DOHH2 (cell line): ENCODE measurements around the gene PTPRH.

Experiments
- EZH2phosphoT487 ChIP-seq: fragments of 200-600 bp; sonication (generic); IDR thresholded peaks from 2 replicates; pipeline ENCODE4 v1.6.1; 2017; ENCODE audit warnings: borderline replicate concordance, mild to moderate bottlenecking, antibody characterized with exemption, low read length, moderate library complexity, mixed read lengths
- TF ChIP-seq, protein P1 (sequence below): fragments of 200-600 bp; sonication (generic); IDR thresholded peaks from one replicate; pipeline ENCODE4 v1.5.1; 2014; ENCODE audit warnings: antibody characterized with exemption, mild to moderate bottlenecking, low read depth, low read length; ENCODE audit not compliant: poor library complexity, severe bottlenecking

DNA sequence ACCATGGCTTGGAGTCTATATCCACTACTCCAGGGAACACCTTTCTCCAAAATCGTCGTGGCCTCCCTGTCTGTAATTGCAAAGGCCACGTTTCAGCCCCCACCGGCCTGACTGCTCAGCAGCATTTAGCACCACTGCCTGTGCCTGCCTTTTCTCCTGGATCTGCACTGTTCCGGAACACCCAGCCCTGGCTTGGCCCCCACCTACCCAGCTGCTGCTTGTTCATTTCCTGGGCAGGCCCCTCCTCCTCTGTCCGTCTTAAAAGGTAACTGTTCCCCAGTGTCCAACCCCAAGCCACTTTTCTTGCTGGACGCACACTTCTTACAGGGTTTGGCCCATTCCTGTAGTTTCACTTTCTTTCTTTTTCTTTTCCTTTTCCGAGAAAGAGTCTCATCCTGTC lies 20.7 kb downstream of the PTPRH start:
- TF ChIP-seq, protein P1, sequence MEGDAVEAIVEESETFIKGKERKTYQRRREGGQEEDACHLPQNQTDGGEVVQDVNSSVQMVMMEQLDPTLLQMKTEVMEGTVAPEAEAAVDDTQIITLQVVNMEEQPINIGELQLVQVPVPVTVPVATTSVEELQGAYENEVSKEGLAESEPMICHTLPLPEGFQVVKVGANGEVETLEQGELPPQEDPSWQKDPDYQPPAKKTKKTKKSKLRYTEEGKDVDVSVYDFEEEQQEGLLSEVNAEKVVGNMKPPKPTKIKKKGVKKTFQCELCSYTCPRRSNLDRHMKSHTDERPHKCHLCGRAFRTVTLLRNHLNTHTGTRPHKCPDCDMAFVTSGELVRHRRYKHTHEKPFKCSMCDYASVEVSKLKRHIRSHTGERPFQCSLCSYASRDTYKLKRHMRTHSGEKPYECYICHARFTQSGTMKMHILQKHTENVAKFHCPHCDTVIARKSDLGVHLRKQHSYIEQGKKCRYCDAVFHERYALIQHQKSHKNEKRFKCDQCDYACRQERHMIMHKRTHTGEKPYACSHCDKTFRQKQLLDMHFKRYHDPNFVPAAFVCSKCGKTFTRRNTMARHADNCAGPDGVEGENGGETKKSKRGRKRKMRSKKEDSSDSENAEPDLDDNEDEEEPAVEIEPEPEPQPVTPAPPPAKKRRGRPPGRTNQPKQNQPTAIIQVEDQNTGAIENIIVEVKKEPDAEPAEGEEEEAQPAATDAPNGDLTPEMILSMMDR, result no peak
- no peak for TF ChIP-seq EZH2phosphoT487
